ENCODE measurements around the gene DLD. TPM values are rescaled to one million over a fixed set of nuclear protein-coding genes. Genes with fewer than 3 reads are reported as not detected.

The DLD gene
- total RNA-seq, 1 experiment from 2014 or later, result 72.1 TPM

GRCh38 chr7:107960272-107960671 lies 69.3 kb downstream of the DLD start:
- Mint-ChIP-seq H3K4me3 (no peak overlapping the region), H3K4me1 (peaks cover 20% of the 10 kb centered on the region), H3K27ac (no peak overlapping the region; the same call in 1 of the 2 replicates), H3K27me3 (ENCODE audit: low read depth) (no peaks in the 10 kb centered on the region), H3K36me3 (peaks cover 73% of the 10 kb centered on the region), H3K9me3 (no peaks in the 10 kb centered on the region)
- ATAC-seq (no peak), DNase-seq (ENCODE audit: low spot score) (no peak)
- POLR2A ChIA-PET, result no interaction called here
- TF ChIP-seq IRF1 (CRISPR knock-in tag; IDR thresholded peaks at IDR 0.05) (no peak), CTCF (IDR thresholded peaks at IDR 0.05) (no peak), EMX1 (CRISPR knock-in tag; IDR thresholded peaks at IDR 0.05) (no peak), JAZF1 (CRISPR knock-in tag; IDR thresholded peaks at IDR 0.05) (no peak), ELF4 (CRISPR knock-in tag; IDR thresholded peaks at IDR 0.05; ENCODE audit: low read depth) (no peak)
- CTCF ChIA-PET, result interaction anchor here (2.1 kb wide), 1 partner anchor 154 kb away, joined by 5 read pairs; no protein-coding TSS in a partner anchor

- POLR2A ChIA-PET, result interaction anchor here (0.6 kb wide), 1 partner anchor 78 kb away, joined by 4 read pairs; no protein-coding TSS in a partner anchor
- Mint-ChIP-seq H3K36me3 (peaks cover 68% of the 10 kb centered on the region), H3K4me3 (no peak overlapping the region), H3K27ac (peak overlapping the region; percentile 33; the same call in 1 of the 2 replicates), H3K4me1 (peaks cover 20% of the 10 kb centered on the region), H3K27me3 (ENCODE audit: low read depth) (no peaks in the 10 kb centered on the region), H3K9me3 (no peaks in the 10 kb centered on the region)
- CTCF ChIA-PET, result interaction anchor here (0.9 kb wide), 1 partner anchor 40 kb away, joined by 3 read pairs; no protein-coding TSS in a partner anchor
- DNase-seq (ENCODE audit: low spot score) (no peak), ATAC-seq (no peak)
- TF ChIP-seq EMX1 (CRISPR knock-in tag; IDR thresholded peaks at IDR 0.05) (no peak), PRRX2 (CRISPR knock-in tag; IDR thresholded peaks at IDR 0.05) (no peak), RORB (CRISPR knock-in tag; IDR thresholded peaks at IDR 0.05) (no peak), NR1H2 (CRISPR knock-in tag; IDR thresholded peaks at IDR 0.05) (no peak), ARID4B (CRISPR knock-in tag; IDR thresholded peaks at IDR 0.05; ENCODE audit: borderline replicate concordance) (no peak), ZNF281 (CRISPR knock-in tag; IDR thresholded peaks at IDR 0.05) (no peak), ZBTB43 (CRISPR knock-in tag; IDR thresholded peaks at IDR 0.05) (no peak), IRF1 (CRISPR knock-in tag; IDR thresholded peaks at IDR 0.05) (no peak), SP1 (CRISPR knock-in tag; conservative IDR thresholded peaks at IDR 0.05) (no peak), ZNF219 (CRISPR knock-in tag; IDR thresholded peaks at IDR 0.05; ENCODE audit: borderline replicate concordance) (no peak), ESRRA (CRISPR knock-in tag; IDR thresholded peaks at IDR 0.05; ENCODE audit: borderline replicate concordance) (no peak), USF2 (CRISPR knock-in tag; IDR thresholded peaks at IDR 0.05) (no peak), JAZF1 (CRISPR knock-in tag; IDR thresholded peaks at IDR 0.05) (no peak), ZNF532 (CRISPR knock-in tag; IDR thresholded peaks at IDR 0.05; ENCODE audit: borderline replicate concordance) (no peak)
Observed at GRCh38 chr7:107961405-107961804, 70.4 kb downstream of the DLD start.
